ENCODE measurements around the gene SPOCK2.
"Not testable (repeated sequence)": the region's sequence is repeated elsewhere in the genome, so short reads cannot be mapped to it uniquely, and the experiment has no call there.

SPOCK2 gene

DNA sequence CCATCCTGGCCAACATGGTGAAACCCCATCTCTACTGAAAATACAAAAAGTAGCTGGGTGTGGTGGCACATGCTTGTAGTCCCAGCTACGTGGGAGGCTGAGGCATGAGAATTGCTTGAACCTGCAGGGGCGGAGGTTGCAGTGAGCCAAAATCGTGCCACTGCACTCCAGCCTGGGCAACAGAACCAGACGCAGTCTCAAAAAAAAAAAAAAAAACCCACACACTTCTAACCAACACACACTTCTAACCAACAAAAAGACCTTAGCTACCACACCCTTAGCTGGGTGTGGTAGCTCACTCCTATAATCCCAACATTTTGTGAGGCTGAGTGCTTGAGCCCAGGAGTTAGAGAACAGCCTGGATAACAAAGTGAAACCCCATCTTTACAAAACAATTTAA, 33.9 kb upstream of the SPOCK2 start:
- DNase-seq (ENCODE audit: low read depth in 1 of 2, low spot score in 1 of 2) = no peak
- no peak for TF ChIP-seq JUND (IDR thresholded peaks at IDR 0.05; ENCODE audit: low read depth)
- in situ Hi-C loops (cut with HindIII; ENCODE audit: low pct_unique_long_range_greater_than_20kb, low sequenced_read_pairs) = no loop called here

DNA sequence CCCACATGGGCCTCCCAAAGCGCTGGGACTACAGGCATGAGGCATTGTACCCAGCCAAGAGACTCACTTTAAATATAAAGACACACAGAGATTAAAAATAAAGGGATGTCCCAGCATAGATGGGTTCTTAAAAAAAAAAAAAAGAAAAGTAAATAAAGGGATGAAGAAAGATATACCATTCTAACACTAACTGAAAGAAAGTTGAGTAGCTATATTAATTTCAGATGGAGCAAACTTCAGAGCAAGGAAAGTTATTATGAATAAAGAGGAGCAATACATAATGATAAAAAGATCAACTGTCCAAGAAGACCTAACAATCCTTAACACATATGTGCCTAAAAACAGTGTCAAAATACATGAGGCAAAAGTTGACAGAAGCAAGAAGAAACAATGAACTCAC, 33.0 kb upstream of the SPOCK2 start:
- TF ChIP-seq JUND (IDR thresholded peaks at IDR 0.05; ENCODE audit: low read depth) = no peak
- in situ Hi-C loops (cut with HindIII; ENCODE audit: low pct_unique_long_range_greater_than_20kb, low sequenced_read_pairs) = no loop called here

DNA sequence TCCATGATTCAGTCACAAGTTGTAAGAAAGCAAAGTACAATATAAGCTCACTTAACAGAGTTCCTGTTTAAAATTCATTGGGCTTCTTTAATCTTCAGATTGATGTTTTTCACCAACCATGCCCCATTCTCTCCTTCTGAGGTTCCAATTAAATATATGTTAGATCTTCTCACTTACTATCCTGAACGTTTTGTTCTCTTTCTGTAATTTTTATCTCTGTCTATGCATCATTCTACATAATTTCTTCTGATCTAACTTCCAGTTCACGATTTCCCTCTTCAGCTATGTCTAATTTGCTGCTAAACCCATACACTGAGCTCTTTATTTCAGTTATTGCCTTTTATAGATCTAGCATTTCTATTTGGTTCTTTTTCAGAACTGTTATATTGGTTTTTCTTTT, 28.0 kb upstream of the SPOCK2 start:
- no peak for DNase-seq (ENCODE audit: low read depth in 1 of 2, low spot score in 1 of 2)
- no peak for TF ChIP-seq JUND (IDR thresholded peaks at IDR 0.05; ENCODE audit: low read depth)
- in situ Hi-C loops (cut with HindIII; ENCODE audit: low pct_unique_long_range_greater_than_20kb, low sequenced_read_pairs) = no loop called here

More for the DNA sequence above, 33.0 kb upstream of the SPOCK2 start:
- DNase-seq (ENCODE audit: low read depth in 1 of 2, low spot score in 1 of 2) = no peak

DNA sequence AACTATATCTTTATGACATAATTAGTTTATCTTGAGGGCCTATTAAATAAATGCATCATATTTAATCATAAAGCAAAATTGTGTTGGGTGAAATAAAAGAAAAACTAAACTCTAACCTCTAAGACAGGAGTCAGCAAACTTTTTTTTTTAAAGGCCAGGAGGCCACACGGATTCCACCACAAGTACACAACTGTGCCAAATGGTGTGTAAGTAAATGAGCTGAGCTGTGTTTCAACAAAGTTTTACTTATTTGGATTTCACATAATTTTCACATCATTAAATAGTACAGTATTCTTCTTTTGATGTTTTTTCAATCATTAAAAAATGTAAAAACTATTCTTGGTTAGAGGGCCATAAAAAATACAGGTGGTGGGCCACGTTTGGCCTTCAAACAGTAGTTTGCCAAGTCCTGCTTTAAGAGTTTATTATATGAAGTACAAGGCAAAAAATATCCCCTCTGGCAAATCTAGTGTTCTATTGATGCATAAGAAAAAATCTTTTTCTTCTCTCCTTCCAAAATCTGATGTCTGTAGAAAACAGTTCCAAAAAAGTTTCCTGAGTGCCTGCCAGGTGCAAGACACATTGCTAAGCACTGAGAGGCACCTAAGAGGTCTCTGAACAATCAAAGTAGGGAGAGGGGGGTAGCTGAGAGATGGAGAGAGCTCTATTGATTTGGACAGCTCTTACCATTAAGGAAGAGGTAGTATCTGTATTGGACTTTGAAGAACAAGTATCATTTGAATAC, 26.5 kb upstream of the SPOCK2 start:
- TF ChIP-seq JUND (IDR thresholded peaks at IDR 0.05; ENCODE audit: low read depth) = no peak
- in situ Hi-C loops (cut with HindIII; ENCODE audit: low pct_unique_long_range_greater_than_20kb, low sequenced_read_pairs) = no loop called here
- DNase-seq (ENCODE audit: low read depth in 1 of 2, low spot score in 1 of 2) = no peak

DNA sequence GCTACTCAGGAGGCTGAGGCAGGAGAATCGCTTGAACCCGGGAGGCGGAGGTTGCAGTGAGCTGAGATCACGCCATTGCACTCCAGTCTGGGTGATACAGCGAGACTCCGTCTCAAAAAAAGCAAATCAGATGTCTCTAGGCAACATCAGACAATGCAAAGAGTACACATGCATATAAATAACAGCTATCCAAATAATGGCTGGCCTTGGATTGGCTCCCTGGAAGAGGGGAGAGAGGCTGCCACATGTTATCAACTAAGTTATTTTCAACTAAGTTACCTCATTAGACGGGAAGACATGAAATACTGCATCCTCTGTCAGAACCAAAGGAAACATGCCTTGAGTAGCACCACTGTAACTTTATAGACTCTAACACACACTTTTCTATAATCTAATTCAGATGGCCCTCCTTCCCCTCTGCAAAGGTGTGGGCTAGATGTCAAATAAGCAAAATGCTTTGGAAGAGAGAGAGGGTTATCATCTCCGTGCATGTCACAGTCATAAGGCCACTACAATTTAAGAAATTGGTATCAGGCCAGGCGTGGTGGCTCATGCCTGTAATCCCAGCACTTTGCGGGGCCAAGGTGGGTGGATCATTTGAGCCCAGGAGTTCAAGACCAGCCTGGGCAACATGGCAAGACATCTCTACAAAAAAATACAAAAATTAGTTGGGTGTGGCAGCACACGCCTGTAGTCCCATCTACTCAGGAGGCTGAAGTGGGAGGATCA, 22.5 kb upstream of the SPOCK2 start:
- DNase-seq (ENCODE audit: low read depth in 1 of 2, low spot score in 1 of 2) = no peak
- no peak for TF ChIP-seq JUND (IDR thresholded peaks at IDR 0.05; ENCODE audit: low read depth)
- in situ Hi-C loops (cut with HindIII; ENCODE audit: low pct_unique_long_range_greater_than_20kb, low sequenced_read_pairs) = no loop called here

DNA sequence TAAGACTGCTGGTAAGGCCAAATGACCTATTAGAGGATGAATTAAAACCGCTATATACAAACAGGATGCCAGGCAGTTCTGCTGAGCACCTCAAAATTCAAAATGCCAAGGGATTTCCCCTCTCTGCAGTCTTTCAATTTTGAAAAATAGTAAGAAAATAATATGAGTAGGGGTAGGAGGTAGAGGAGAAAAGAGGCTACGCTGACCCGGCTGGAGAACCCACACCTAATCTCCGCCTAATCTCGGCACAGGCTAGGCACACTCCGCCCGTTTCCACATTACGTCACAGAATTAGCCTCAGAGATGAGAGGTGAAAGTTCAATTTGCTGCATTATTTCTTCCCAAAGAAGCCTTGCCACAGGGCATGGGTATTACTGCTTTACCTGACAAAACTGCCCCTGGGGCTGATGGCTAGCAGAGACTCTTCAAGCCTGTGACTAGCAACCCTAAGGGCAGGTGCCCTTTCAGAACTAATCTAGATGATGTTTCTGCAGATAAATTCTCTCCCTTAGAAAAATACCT, 21.3 kb upstream of the SPOCK2 start:
- in situ Hi-C loops (cut with HindIII; ENCODE audit: low pct_unique_long_range_greater_than_20kb, low sequenced_read_pairs) = no loop called here
- TF ChIP-seq JUND (IDR thresholded peaks at IDR 0.05; ENCODE audit: low read depth) = no peak
- DNase-seq (ENCODE audit: low read depth in 1 of 2, low spot score in 1 of 2) = no peak

DNA sequence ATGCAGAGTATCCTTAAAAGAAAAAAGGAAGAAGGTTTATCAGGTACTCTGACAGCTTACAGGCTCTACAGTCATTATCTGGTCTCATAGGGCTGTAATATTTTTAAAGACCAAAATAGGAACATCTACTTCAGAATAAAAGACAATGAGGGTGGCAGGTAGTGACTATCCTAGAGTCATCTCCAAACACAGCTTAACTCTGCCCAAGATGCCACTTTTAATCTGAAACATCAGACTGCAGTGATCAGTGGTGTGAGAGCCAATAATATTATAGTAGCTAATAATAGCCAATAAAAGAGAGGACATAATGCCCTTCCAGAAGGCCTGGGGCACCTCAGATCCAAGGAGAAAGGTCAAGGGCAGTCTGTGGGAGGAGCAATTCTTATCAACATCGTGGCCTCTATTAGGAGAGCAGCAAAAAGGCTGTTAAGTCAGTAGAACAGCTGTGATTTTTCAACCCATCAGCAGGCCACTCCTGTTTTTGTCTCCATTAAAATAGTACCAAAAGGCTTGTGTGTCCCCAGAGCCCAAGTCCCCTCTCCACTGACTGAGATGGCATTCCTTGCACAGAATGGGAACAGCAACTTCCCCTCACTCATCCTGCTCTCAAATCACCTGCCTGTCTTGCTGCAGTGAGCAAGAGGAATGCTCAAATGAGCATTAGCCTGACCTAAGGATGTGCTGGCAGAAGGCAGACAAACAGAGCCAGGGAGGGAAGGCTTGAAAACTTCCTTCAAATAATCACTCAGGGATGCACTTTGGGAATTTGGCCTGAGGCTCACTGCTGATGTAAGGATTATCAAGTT, 20.7 kb upstream of the SPOCK2 start:
- in situ Hi-C loops (cut with HindIII; ENCODE audit: low pct_unique_long_range_greater_than_20kb, low sequenced_read_pairs) = no loop called here
- DNase-seq (ENCODE audit: low read depth in 1 of 2, low spot score in 1 of 2) = no peak
- TF ChIP-seq JUND (IDR thresholded peaks at IDR 0.05; ENCODE audit: low read depth) = no peak

DNA sequence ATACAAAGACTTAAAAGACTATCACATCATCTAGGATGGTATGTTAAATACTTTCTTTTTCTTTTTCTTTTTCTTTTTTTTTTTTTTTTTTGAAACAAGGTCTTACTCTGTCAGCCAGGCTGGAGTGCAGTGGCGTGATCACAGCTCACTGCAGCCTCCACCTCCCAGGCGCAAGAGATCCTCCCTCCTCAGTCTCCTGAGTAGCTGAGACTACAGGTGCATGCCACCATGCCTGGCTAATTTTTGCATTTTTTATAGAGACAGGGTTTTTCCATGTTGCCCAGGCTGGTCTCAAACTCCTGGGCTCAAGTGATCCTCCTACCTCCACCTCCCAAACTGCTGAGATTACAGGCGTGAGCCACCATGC, 19.6 kb upstream of the SPOCK2 start:
- in situ Hi-C loops (cut with HindIII; ENCODE audit: low pct_unique_long_range_greater_than_20kb, low sequenced_read_pairs); DNase-seq (ENCODE audit: low read depth in 1 of 2, low spot score in 1 of 2): not testable (repeated sequence)

DNA sequence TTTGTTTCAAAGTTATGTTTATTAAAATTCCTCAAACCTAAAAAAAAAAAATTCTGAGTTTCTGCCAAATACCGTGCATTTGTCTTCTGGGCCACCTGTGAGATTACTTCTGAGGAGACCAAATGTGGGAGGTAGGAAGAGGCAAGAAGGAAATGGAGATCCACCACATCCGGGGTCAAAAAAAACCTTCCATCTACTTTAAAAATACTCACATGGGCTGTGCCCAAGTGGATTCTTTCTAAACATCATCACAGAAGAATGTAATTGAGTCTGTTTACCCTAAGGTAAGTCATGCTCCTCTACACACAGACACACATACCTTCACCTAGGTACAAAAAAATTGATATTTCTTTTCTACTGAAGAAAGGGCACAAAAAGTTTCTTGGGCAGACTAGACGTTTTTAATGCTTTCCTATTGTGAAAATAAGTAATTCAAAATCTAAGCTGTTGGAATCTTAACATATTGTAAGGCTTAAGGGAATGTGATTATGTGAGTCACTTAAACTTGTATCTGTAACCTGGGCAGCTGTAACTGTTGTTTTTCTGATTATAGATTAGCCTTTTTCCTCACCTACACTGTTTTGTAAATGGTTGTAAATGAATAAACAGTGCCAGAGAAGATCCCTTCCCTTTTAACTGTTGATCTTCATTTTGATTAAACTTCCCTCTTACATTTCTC, 19.1 kb upstream of the SPOCK2 start:
- in situ Hi-C loops (cut with HindIII; ENCODE audit: low pct_unique_long_range_greater_than_20kb, low sequenced_read_pairs) = no loop called here
- peak in 1 of 2 experiments; percentile 60 for DNase-seq (ENCODE audit: low read depth in 1 of 2, low spot score in 1 of 2)
- TF ChIP-seq JUND (IDR thresholded peaks at IDR 0.05; ENCODE audit: low read depth) = no peak

DNA sequence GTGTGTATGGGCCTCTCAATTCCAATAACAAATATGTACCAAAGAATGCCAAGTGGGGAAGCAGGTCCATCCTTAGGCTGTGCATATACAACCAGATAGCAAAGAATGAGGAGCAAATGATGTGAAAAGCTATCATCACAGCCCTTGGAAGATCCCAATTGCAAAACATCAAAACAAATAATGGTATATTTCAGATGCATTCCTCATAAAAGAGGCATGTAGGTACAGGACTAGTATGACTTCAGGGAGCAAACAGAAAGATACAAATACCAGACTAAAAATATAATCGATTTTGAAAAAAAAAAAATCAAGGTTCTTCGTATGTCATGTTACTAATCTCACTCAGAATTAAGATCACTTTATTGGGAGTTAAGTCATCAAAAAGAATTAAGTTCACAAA, 18.5 kb upstream of the SPOCK2 start:
- in situ Hi-C loops (cut with HindIII; ENCODE audit: low pct_unique_long_range_greater_than_20kb, low sequenced_read_pairs) = no loop called here
- DNase-seq (ENCODE audit: low read depth in 1 of 2, low spot score in 1 of 2) = no peak
- TF ChIP-seq JUND (IDR thresholded peaks at IDR 0.05; ENCODE audit: low read depth) = no peak

DNA sequence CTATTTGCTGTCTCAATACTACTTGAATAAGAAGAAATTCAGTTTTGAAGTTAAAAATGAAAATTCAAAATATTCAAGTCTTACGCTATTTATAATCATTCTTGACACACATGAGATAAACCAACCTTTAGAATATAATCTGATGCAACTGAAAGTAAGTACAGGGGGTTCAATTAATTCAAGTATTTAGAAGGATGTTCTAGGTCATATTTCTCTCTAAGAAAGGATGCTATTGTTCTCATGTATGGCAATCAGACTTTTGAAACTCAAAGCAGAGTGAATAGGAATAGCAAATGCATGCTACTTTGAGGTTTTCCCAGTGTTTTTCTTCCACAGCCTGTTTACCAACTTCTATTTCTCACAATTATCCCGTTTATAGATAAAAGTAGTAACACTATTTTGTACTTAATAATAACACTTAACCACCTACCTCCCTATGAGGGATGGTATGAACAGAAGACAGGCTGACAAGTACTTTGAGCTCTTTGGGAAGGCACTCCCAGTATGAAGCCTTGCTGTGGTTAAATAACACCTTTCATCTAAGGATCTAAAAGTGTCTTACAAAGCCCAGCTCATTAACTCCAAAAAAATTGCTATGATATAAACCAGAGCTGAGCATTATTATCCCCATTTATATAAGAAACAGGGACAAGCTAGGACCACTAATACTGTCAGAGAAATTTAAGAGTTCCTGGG, 18.0 kb upstream of the SPOCK2 start:
- in situ Hi-C loops (cut with HindIII; ENCODE audit: low pct_unique_long_range_greater_than_20kb, low sequenced_read_pairs) = no loop called here
- DNase-seq (ENCODE audit: low read depth in 1 of 2, low spot score in 1 of 2) = no peak
- TF ChIP-seq JUND (IDR thresholded peaks at IDR 0.05; ENCODE audit: low read depth) = no peak

DNA sequence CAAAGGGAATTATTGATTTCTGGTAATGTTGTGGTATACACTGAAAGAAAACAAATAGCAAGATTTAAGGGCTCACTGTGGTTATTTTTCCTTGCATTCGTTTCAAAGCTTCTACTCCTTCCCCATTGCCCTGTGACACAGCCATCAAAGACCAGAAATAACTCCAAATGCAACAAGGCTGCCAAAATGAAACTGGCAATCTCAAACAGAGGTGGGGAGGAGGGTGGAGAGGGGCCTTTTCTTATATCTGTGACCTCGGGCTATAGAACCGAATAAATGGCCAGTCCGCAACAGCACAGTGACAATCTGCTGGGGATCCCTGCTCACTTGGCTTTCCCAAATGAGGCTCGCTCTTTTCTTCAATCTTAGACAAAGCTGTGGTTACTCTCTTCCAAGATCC, 17.4 kb upstream of the SPOCK2 start:
- TF ChIP-seq JUND (IDR thresholded peaks at IDR 0.05; ENCODE audit: low read depth) = no peak
- in situ Hi-C loops (cut with HindIII; ENCODE audit: low pct_unique_long_range_greater_than_20kb, low sequenced_read_pairs) = no loop called here

More for the DNA sequence above, 17.4 kb upstream of the SPOCK2 start:
- no peak for DNase-seq (ENCODE audit: low read depth in 1 of 2, low spot score in 1 of 2)

Measured in T47D (cell line).